ENCODE measurements around the gene PXN.

Gene PXN

GRCh38 chr12:120167529-120168095 is 97.9 kb downstream of the PXN start:
- DNase-seq, result no peak

GRCh38 chr12:120164293-120164692 is 101.2 kb downstream of the PXN start:
- no peak for DNase-seq

- no peak for DNase-seq
Measured at GRCh38 chr12:120162763-120163162, 102.8 kb downstream of the PXN start.

GRCh38 chr12:120161852-120162251 is 103.7 kb downstream of the PXN start:
- no peak for DNase-seq

All from COR-L47 (cell line).